HG02678 (cell line): ENCODE measurements around the gene KBTBD3.
"Not testable (repeated sequence)": the region's sequence is repeated elsewhere in the genome, so short reads cannot be mapped to it uniquely, and the experiment has no call there.

Experiments used
- ATAC-seq: cut with Tn5 transposase; IDR thresholded peaks from one replicate; pipeline ENCODE4 v1.9.1; 2021; ENCODE audit warnings: mild to moderate bottlenecking, moderate library complexity; ENCODE audit not compliant: unreplicated experiment

KBTBD3 gene

DNA sequence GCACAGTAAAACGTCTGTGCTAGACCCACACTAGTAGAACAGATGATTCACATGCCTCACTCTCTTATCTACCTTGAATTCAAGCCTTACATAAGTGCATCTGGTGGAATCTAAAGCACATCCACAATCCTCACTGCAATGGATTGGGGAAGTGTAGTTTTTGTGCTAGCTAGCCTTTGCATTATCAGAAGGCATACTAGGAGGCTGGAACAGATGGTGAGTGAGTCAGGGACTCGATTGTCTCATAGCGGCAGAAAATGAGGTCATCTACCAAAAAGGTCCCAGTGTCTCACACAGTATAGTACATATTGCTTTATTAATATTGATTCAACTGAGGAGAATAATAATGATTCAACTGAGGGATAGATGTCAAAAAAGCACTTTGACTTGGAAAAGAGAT, 64.4 kb downstream of the KBTBD3 start:
- ATAC-seq, result no peak

DNA sequence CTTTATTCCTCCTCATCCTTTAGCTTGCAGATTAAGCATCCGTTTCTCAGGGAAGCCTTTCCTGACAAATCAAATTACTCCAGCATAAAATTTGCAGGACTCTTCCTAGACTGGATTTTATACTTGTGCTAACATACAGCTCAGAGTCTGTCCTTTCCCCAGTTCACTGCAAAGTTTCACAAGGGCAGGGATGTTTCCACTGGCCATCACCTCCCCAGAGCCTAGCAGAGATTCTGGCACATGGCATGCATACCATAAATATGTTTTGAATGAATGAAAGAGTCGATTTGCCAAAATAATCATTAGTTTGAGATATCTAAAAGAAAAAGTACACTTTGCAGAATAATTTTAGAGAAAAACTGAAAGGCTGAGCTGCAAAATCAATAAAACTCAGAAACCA, 65.7 kb downstream of the KBTBD3 start:
- ATAC-seq, result no peak

DNA sequence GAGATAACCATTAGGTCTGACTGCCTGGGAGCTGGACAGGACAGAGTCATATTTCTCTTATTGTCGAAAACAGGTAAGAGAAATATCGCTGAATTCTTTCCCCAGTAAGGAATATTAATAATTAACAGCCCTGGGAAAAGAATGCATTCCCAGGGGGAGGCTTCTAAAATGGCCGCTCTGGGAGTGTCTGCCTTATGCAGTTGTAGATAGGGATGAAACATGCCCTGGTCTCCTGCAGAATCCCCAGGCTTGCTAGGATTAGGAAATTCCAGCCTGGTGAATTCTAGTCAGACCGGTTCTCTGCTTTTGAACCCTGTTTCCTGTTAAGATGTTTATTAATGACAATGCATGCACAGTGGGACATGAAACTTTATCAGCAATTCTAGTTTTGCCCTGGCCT, 74.1 kb downstream of the KBTBD3 start:
- ATAC-seq, result not testable (repeated sequence)

DNA sequence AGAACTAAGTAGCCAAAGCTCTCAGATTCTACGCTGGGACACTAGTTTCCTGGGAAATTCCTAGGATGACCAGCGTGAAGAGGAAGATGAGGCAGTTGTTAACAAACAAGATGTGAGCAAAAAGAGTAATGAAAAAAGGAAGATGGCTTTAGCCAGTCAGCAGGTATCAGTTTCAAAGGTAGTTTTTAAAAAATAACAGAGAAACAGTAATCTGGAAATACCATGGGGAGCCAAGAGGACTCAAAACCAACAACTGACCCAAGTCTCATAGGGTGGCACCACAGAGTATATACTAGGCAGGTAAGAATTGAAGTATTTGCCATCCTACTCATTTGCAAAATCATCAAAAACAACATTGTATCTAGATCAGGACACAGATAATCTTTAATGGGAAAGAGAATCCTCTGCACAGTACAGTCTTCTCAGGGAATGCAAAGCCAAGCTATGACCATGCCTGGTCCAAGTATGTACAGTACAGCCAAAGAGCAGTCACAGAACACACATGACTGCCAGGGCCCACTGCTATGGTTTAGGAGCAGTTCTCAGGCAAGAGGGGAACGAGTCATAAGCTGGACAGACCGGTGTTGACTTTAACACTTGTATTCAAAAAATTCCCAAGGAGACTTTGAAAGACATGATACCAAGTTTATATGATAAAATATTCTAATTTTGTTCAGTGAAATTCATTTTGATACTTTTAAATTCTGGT, 75.7 kb downstream of the KBTBD3 start:
- no peak for ATAC-seq
